Skeletal muscle satellite cell (primary cell): ENCODE measurements around the gene HIGD1C. TPM values are rescaled to one million over a fixed set of nuclear protein-coding genes. Genes with fewer than 3 reads are reported as not detected.
"Not testable (repeated sequence)": the region's sequence is repeated elsewhere in the genome, so short reads cannot be mapped to it uniquely, and the experiment has no call there.

ENCODE experiments used
- H3K27me3 ChIP-seq: 2 replicates; pipeline ENCODE4 v1.7.0; 2013; ENCODE audit warnings: low read length; ENCODE audit not compliant: control insufficient read depth, insufficient read depth
- H3K36me3 ChIP-seq: 2 replicates; pipeline ENCODE4 v1.7.0; 2013; ENCODE audit warnings: mild to moderate bottlenecking, control low read depth, low read length; ENCODE audit not compliant: insufficient read depth
- H3K4me1 ChIP-seq: 2 replicates; pipeline ENCODE4 v1.7.0; 2013; ENCODE audit warnings: low read length; ENCODE audit not compliant: control insufficient read depth, insufficient read depth
- H3K4me2 ChIP-seq: 2 replicates; pipeline ENCODE4 v1.7.0; 2013; ENCODE audit warnings: mild to moderate bottlenecking, low read length
- H3K4me3 ChIP-seq: 2 replicates; pipeline ENCODE4 v1.7.0; 2013; ENCODE audit warnings: low read length
- H3K9ac ChIP-seq: 2 replicates; pipeline ENCODE4 v1.7.0; 2013; ENCODE audit warnings: mild to moderate bottlenecking, low read depth, low read length, moderate library complexity
- H3K9me3 ChIP-seq: replicated peaks from 2 replicates; pipeline ENCODE4 v1.7.0; 2013; ENCODE audit warnings: mild to moderate bottlenecking, control low read depth, low read length
- total RNA-seq: library from RNA; depleted of rRNA; stranded (reverse); fragments of >200 nt; gene quantifications from 2 replicates; pipeline ENCODE4 v1.2.3, GENCODE V29; 2012; rRNA removed

Gene HIGD1C
- not detected in 2 replicates for total RNA-seq

GRCh38 chr12:50952510-50952909 is at the start of gene HIGD1C:
Gene HIGD1C, plus strand, starts transcription at chr12:50952544. Its CDS starts 1,455 bp downstream, at chr12:50953999.
- no peak within 1 kb of the TSS for H3K4me2 ChIP-seq
- no peak within 1 kb of the TSS for H3K9ac ChIP-seq
- no peaks in the 10 kb centered on the region for H3K4me1 ChIP-seq

GRCh38 chr12:50908479-50908878 is 43.9 kb upstream of the HIGD1C start:
- not testable (repeated sequence) for H3K4me2 ChIP-seq, H3K4me3 ChIP-seq, H3K36me3 ChIP-seq, H3K9me3 ChIP-seq, H3K27me3 ChIP-seq, H3K4me1 ChIP-seq, H3K9ac ChIP-seq

More at GRCh38 chr12:50952510-50952909, at the start of gene HIGD1C:
- H3K27me3 ChIP-seq = no peaks in the 10 kb centered on the region
- H3K9me3 ChIP-seq = no peaks in the 10 kb centered on the region
- H3K4me3 ChIP-seq = no peak within 1 kb of the TSS
- H3K36me3 ChIP-seq = no peaks in the 10 kb centered on the region

GRCh38 chr12:50912361-50912760 is 40.0 kb upstream of the HIGD1C start:
- not testable (repeated sequence) for H3K4me3 ChIP-seq, H3K4me2 ChIP-seq, H3K27me3 ChIP-seq, H3K9ac ChIP-seq, H3K36me3 ChIP-seq, H3K4me1 ChIP-seq
- H3K9me3 ChIP-seq = peaks cover 11% of the 10 kb centered on the region

GRCh38 chr12:50913224-50913623 is 39.1 kb upstream of the HIGD1C start:
- peaks cover 11% of the 10 kb centered on the region for H3K9me3 ChIP-seq
- H3K4me3 ChIP-seq = no peak overlapping the region
- H3K9ac ChIP-seq = no peak overlapping the region
- no peaks in the 10 kb centered on the region for H3K27me3 ChIP-seq
- no peak overlapping the region for H3K4me2 ChIP-seq
- no peaks in the 10 kb centered on the region for H3K4me1 ChIP-seq
- H3K36me3 ChIP-seq = no peaks in the 10 kb centered on the region

- Histone ChIP-seq H3K4me2 (no peak overlapping the region), H3K36me3 (no peaks in the 10 kb centered on the region), H3K9me3 (peaks cover 11% of the 10 kb centered on the region), H3K9ac (no peak overlapping the region), H3K4me1 (no peaks in the 10 kb centered on the region), H3K27me3 (no peaks in the 10 kb centered on the region), H3K4me3 (no peak overlapping the region)
Observed at GRCh38 chr12:50914872-50915484, 37.4 kb upstream of the HIGD1C start.

GRCh38 chr12:50916292-50916691 is 36.1 kb upstream of the HIGD1C start:
- no peak overlapping the region for H3K4me2 ChIP-seq
- H3K36me3 ChIP-seq = no peaks in the 10 kb centered on the region
- no peak overlapping the region for H3K4me3 ChIP-seq
- H3K9ac ChIP-seq = no peak overlapping the region
- H3K9me3 ChIP-seq = peaks cover 11% of the 10 kb centered on the region
- no peaks in the 10 kb centered on the region for H3K27me3 ChIP-seq
- H3K4me1 ChIP-seq = no peaks in the 10 kb centered on the region

GRCh38 chr12:50918584-50919316 is 33.6 kb upstream of the HIGD1C start:
- Histone ChIP-seq H3K36me3 (no peaks in the 10 kb centered on the region), H3K27me3 (no peaks in the 10 kb centered on the region), H3K4me1 (peaks cover 16% of the 10 kb centered on the region), H3K9ac (no peak overlapping the region), H3K4me2 (no peak overlapping the region), H3K9me3 (peaks cover 11% of the 10 kb centered on the region), H3K4me3 (no peak overlapping the region)

GRCh38 chr12:50922820-50923219 is 29.5 kb upstream of the HIGD1C start:
- peak overlapping the region; percentile 49 for H3K9ac ChIP-seq
- peaks cover 30% of the 10 kb centered on the region for H3K4me1 ChIP-seq

GRCh38 chr12:50923361-50924130 is 28.8 kb upstream of the HIGD1C start:
- peak overlapping the region; percentile 78 for H3K4me2 ChIP-seq
- no peaks in the 10 kb centered on the region for H3K9me3 ChIP-seq
- peak overlapping the region; percentile 75 for H3K9ac ChIP-seq

More at GRCh38 chr12:50922820-50923219, 29.5 kb upstream of the HIGD1C start:
- Histone ChIP-seq H3K27me3 (no peaks in the 10 kb centered on the region), H3K36me3 (no peaks in the 10 kb centered on the region), H3K4me2 (peak overlapping the region; percentile 78), H3K4me3 (no peak overlapping the region), H3K9me3 (no peaks in the 10 kb centered on the region)

GRCh38 chr12:50924131-50924438 is 28.3 kb upstream of the HIGD1C start:
- Histone ChIP-seq H3K4me2 (peak overlapping the region; percentile 78), H3K9me3 (no peaks in the 10 kb centered on the region), H3K27me3 (no peaks in the 10 kb centered on the region), H3K36me3 (no peaks in the 10 kb centered on the region), H3K4me3 (peak overlapping the region; percentile 59), H3K9ac (peak overlapping the region; percentile 75), H3K4me1 (peaks cover 30% of the 10 kb centered on the region)

More at GRCh38 chr12:50923361-50924130, 28.8 kb upstream of the HIGD1C start:
- peak overlapping the region; percentile 59 for H3K4me3 ChIP-seq
- H3K4me1 ChIP-seq = peaks cover 30% of the 10 kb centered on the region
- no peaks in the 10 kb centered on the region for H3K36me3 ChIP-seq
- no peaks in the 10 kb centered on the region for H3K27me3 ChIP-seq

GRCh38 chr12:50924439-50925341 is 27.7 kb upstream of the HIGD1C start:
- peak overlapping the region; percentile 66 for H3K4me3 ChIP-seq

More at GRCh38 chr12:50924439-50925341, 27.7 kb upstream of the HIGD1C start:
- Histone ChIP-seq H3K27me3 (no peaks in the 10 kb centered on the region), H3K36me3 (no peaks in the 10 kb centered on the region), H3K4me1 (peaks cover 30% of the 10 kb centered on the region), H3K4me2 (peak overlapping the region; percentile 78), H3K9me3 (no peaks in the 10 kb centered on the region), H3K9ac (peak overlapping the region; percentile 75)
